ENCODE results near the gene UPK1A.

DNA sequence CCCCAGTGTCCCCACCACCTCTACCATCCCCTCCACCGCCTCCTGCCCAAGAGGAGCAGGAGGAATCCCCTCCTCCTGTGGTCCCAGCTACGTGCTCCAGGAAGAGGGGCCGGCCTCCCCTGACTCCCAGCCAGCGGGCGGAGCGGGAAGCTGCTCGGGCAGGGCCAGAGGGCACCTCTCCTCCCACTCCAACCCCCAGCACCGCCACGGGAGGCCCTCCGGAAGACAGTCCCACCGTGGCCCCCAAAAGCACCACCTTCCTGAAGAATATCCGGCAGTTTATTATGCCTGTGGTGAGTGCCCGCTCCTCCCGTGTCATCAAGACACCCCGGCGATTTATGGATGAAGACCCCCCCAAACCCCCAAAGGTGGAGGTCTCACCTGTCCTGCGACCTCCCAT, 54.3 kb downstream of the UPK1A start:
- TF ChIP-seq, protein P1, sequence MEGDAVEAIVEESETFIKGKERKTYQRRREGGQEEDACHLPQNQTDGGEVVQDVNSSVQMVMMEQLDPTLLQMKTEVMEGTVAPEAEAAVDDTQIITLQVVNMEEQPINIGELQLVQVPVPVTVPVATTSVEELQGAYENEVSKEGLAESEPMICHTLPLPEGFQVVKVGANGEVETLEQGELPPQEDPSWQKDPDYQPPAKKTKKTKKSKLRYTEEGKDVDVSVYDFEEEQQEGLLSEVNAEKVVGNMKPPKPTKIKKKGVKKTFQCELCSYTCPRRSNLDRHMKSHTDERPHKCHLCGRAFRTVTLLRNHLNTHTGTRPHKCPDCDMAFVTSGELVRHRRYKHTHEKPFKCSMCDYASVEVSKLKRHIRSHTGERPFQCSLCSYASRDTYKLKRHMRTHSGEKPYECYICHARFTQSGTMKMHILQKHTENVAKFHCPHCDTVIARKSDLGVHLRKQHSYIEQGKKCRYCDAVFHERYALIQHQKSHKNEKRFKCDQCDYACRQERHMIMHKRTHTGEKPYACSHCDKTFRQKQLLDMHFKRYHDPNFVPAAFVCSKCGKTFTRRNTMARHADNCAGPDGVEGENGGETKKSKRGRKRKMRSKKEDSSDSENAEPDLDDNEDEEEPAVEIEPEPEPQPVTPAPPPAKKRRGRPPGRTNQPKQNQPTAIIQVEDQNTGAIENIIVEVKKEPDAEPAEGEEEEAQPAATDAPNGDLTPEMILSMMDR (IDR thresholded peaks at IDR 0.05): no peak
- TF ChIP-seq POLR2A (IDR thresholded peaks at IDR 0.05): no peak
